Trophoblast cell (in vitro differentiated cells and primary cell): ENCODE measurements around the gene CAMK2B.
"Not testable (repeated sequence)": the region's sequence is repeated elsewhere in the genome, so short reads cannot be mapped to it uniquely, and the experiment has no call there.

Experiments
- DNase-seq, 2 donors: peaks; one replicate each; pipeline ENCODE4 v3.0.0-alpha.2; 2016
- H2AFZ ChIP-seq: 2 replicates; pipeline ENCODE4 v1.6.1; 2013; ENCODE audit warnings: low read length, moderate library complexity, mild to moderate bottlenecking; ENCODE audit not compliant: insufficient read depth, poor library complexity
- H2AK5ac ChIP-seq: 2 replicates; pipeline ENCODE4 v1.6.1; 2013; ENCODE audit warnings: mild to moderate bottlenecking, low read length
- H2BK120ac ChIP-seq: 2 replicates; pipeline ENCODE4 v1.6.1; 2013; ENCODE audit warnings: low read length, mild to moderate bottlenecking, moderate library complexity; ENCODE audit not compliant: insufficient read depth, poor library complexity
- H2BK12ac ChIP-seq: 2 replicates; pipeline ENCODE4 v1.6.1; 2013; ENCODE audit warnings: mild to moderate bottlenecking, low read length, moderate library complexity
- H2BK5ac ChIP-seq: 2 replicates; pipeline ENCODE4 v1.6.1; 2013; ENCODE audit warnings: low read length, low read depth, moderate library complexity, mild to moderate bottlenecking; ENCODE audit not compliant: poor library complexity
- H3K14ac ChIP-seq: 2 replicates; pipeline ENCODE4 v1.6.1; 2013; ENCODE audit warnings: mild to moderate bottlenecking, low read length
- H3K18ac ChIP-seq: 2 replicates; pipeline ENCODE4 v1.6.1; 2013; ENCODE audit warnings: mild to moderate bottlenecking, low read length
- H3K23ac ChIP-seq: 2 replicates; pipeline ENCODE4 v1.6.1; 2013; ENCODE audit warnings: low read length
- H3K27ac ChIP-seq: 2 replicates; pipeline ENCODE4 v1.5.1; 2013; ENCODE audit warnings: low read depth, mild to moderate bottlenecking, inconsistent platforms, low read length, moderate library complexity
- H3K27me3 ChIP-seq: 2 replicates; pipeline ENCODE4 v1.6.1; 2013; ENCODE audit warnings: inconsistent platforms, mild to moderate bottlenecking, low read length, moderate library complexity; ENCODE audit not compliant: insufficient read depth
- H3K36me3 ChIP-seq, 2 experiments: 1 replicate in 1 of 2; 2 replicates in 1 of 2; pipeline ENCODE4 v1.6.1; 2013; ENCODE audit warnings: low read length in 2 of 2, mild to moderate bottlenecking in 2 of 2, moderate library complexity in 1 of 2; ENCODE audit not compliant: insufficient read depth in 2 of 2, control insufficient read depth in 1 of 2
- H3K4ac ChIP-seq: 2 replicates; pipeline ENCODE4 v1.6.1; 2013; ENCODE audit warnings: low read depth, mild to moderate bottlenecking, low read length, moderate library complexity
- H3K4me1 ChIP-seq, 2 experiments: 1 replicate in 1 of 2; 2 replicates in 1 of 2; pipeline ENCODE4 v1.6.1; 2013; ENCODE audit warnings: low read length in 2 of 2, mild to moderate bottlenecking in 2 of 2, moderate library complexity in 1 of 2; ENCODE audit not compliant: insufficient read depth in 2 of 2, control insufficient read depth in 1 of 2
- H3K4me2 ChIP-seq: 2 replicates; pipeline ENCODE4 v1.6.1; 2013; ENCODE audit warnings: inconsistent platforms, mild to moderate bottlenecking, low read length, moderate library complexity
- H3K4me3 ChIP-seq: 2 replicates; pipeline ENCODE4 v1.5.1; 2013; ENCODE audit warnings: mild to moderate bottlenecking, low read depth, low read length, inconsistent platforms
- H3K79me1 ChIP-seq: one replicate; pipeline ENCODE4 v1.6.1; 2013; ENCODE audit warnings: low read length
- H3K79me2 ChIP-seq: 2 replicates; pipeline ENCODE4 v1.6.1; 2013; ENCODE audit warnings: low read length, mild to moderate bottlenecking; ENCODE audit not compliant: control insufficient read depth, insufficient read depth, poor library complexity
- H3K9ac ChIP-seq: 2 replicates; pipeline ENCODE4 v1.6.1; 2013; ENCODE audit warnings: mild to moderate bottlenecking, low read length
- H3K9me3 ChIP-seq: 2 replicates; pipeline ENCODE4 v1.6.1; 2013; ENCODE audit warnings: low read depth, mild to moderate bottlenecking, control low read depth, inconsistent platforms, low read length; ENCODE audit not compliant: insufficient read depth
- H4K12ac ChIP-seq: 2 replicates; pipeline ENCODE4 v1.6.1; 2013; ENCODE audit warnings: low read depth, mild to moderate bottlenecking, low read length, moderate library complexity
- H4K8ac ChIP-seq: 2 replicates; pipeline ENCODE4 v1.6.1; 2013; ENCODE audit warnings: low read depth, mild to moderate bottlenecking, low read length, moderate library complexity
- H4K91ac ChIP-seq: one replicate; pipeline ENCODE4 v1.6.1; 2013; ENCODE audit warnings: low read depth, mild to moderate bottlenecking, low read length, moderate library complexity
- WGBS: extraction: QIAGEN DNeasy Blood & Tissue Kit; methylation state at CpG from one replicate; pipeline ENCODE4 v1.1.7; 2013; ENCODE audit warnings: missing lambda C conversion rate; ENCODE audit not compliant: insufficient read length, insufficient coverage; ENCODE audit errors: extremely low coverage; 5-methylcytosine and 5-hydroxymethylcytosine counted together

The CAMK2B gene

DNA sequence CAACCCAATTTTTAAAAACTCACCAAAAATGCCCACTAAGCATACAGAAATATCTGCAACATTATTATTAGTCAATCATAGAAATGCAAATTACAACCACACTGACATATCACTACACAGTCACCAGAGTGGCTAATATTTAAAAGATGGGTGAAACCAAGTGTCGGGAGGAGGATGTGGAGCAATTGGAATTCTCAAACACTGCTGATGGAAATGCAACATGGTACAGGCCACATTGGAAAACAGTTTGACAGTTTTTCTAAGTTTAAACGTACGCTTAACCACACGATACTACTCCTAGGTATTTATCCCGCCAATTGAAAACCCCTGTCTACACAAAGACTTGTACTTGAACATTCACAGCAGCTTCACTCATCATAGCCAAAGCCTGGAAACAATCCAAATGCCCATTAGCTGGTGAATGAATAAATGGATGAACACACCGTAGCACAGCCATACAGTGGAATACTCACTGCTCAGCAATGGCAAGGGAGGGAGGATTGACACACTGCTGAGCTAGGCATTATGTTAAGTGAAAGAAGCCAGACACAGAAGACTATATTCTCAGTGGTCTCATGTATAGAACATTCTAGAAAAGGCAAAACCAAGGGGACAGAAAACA, 152.5 kb downstream of the CAMK2B start:
- no peak overlapping the region for H2AFZ ChIP-seq
- no peak overlapping the region for H2BK12ac ChIP-seq
- no peaks in the 10 kb centered on the region for H3K79me1 ChIP-seq
- H4K91ac ChIP-seq, result no peak overlapping the region
- no peak overlapping the region for H3K4ac ChIP-seq
- no peaks in the 10 kb centered on the region for H3K36me3 ChIP-seq
- H3K9me3 ChIP-seq, result peaks cover 5% of the 10 kb centered on the region
- H2BK5ac ChIP-seq, result no peak overlapping the region
- no peak overlapping the region for H4K8ac ChIP-seq
- no peak overlapping the region for H4K12ac ChIP-seq
- DNase-seq, result no peak
- no peak overlapping the region for H3K4me3 ChIP-seq
- H3K27me3 ChIP-seq, result peaks cover 2% of the 10 kb centered on the region
- H3K4me2 ChIP-seq, result no peak overlapping the region
- no peak overlapping the region for H3K27ac ChIP-seq
- H3K18ac ChIP-seq, result no peak overlapping the region
- H2BK120ac ChIP-seq, result no peak overlapping the region
- H2AK5ac ChIP-seq, result no peak overlapping the region
- no peak overlapping the region for H3K9ac ChIP-seq
- no peak overlapping the region for H3K14ac ChIP-seq
- H3K79me2 ChIP-seq, result no peaks in the 10 kb centered on the region
- no peak overlapping the region for H3K23ac ChIP-seq
- H3K4me1 ChIP-seq, result no peaks in the 10 kb centered on the region
- no CpG with 5 or more reads among the region's 6 CpGs for WGBS

DNA sequence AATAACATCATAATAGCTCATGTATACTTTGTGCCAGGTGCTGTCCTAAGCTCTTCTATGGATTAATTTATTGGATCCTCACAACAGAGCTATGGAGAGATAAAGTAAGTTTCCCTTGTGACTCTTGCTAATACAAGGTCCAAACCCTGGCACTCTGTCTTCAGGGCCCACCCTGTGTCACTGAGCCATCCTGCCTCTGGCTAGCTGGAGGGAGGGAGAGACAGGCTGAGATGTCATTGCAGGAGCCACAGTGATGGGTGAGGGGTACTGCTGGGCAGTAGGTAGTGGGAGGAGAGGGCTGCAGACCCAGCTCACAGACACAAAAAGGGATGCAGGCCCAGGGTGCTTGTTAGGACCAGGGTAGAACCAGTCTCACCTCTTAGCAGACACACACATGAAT, 153.0 kb downstream of the CAMK2B start:
- Histone ChIP-seq H3K4me3 (no peak overlapping the region), H3K4me1 (no peaks in the 10 kb centered on the region), H3K14ac (no peak overlapping the region), H3K27ac (no peak overlapping the region), H3K23ac (no peak overlapping the region), H3K9ac (no peak overlapping the region), H3K36me3 (no peaks in the 10 kb centered on the region), H4K12ac (no peak overlapping the region), H3K4ac (no peak overlapping the region), H3K18ac (no peak overlapping the region), H2BK120ac (no peak overlapping the region), H3K79me2 (no peaks in the 10 kb centered on the region), H3K9me3 (peaks cover 5% of the 10 kb centered on the region), H2BK5ac (no peak overlapping the region), H4K91ac (no peak overlapping the region), H4K8ac (no peak overlapping the region), H2AK5ac (no peak overlapping the region), H2AFZ (no peak overlapping the region), H2BK12ac (no peak overlapping the region), H3K27me3 (peaks cover 2% of the 10 kb centered on the region), H3K79me1 (no peaks in the 10 kb centered on the region), H3K4me2 (no peak overlapping the region)
- DNase-seq, result no peak

DNA sequence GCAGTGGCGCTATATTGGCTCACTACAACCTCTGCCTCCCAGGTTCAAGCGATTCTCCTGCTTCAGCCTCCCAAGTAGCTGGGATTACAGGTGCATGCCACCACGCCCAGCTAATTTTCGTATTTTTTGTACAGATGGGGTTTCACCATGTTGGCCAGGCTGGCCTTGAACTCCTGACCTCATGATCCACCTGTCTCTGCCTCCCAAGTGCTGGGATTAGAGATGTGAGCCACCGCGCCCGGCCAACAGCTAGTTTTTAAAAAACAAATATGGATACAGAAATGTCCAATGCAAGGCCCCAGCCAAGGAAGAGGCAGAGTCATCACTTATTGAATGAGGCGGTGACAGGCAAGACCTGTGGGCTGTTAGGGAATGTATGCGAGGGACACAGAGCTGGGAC, 153.5 kb downstream of the CAMK2B start:
- WGBS, result no CpG with 5 or more reads among the region's 9 CpGs
- not testable (repeated sequence) for H3K36me3 ChIP-seq, H4K91ac ChIP-seq, H3K4me2 ChIP-seq, H3K18ac ChIP-seq, H3K9ac ChIP-seq, H3K27me3 ChIP-seq, H2BK5ac ChIP-seq, DNase-seq, H4K12ac ChIP-seq, H3K79me1 ChIP-seq, H2AFZ ChIP-seq, H3K27ac ChIP-seq, H3K79me2 ChIP-seq, H3K9me3 ChIP-seq, H3K4me3 ChIP-seq, H3K14ac ChIP-seq, H2BK12ac ChIP-seq, H3K4me1 ChIP-seq, H2AK5ac ChIP-seq, H3K4ac ChIP-seq, H3K23ac ChIP-seq, H2BK120ac ChIP-seq, H4K8ac ChIP-seq

DNA sequence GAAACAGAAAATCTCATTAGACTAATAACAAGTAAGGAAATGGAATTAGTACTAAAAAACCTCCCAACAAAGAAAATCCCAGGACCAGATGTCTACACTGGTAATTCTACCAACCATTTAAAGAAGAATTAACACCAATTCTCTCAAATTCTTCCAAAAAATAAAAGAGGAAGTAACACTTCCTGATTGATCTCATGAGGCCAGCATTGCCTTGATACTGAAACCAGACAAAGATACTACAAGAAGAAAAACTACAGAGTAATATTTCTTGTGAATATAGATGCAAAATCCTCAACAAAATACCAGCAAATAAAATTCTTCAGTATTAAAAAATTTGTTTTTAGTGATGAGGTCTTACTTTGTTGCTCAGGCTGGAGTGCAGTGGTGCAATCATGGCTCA, 157.5 kb downstream of the CAMK2B start:
- Histone ChIP-seq H2AK5ac (no peak overlapping the region), H3K79me2 (no peaks in the 10 kb centered on the region), H4K12ac (no peak overlapping the region), H3K9ac (no peak overlapping the region), H2BK120ac (no peak overlapping the region), H3K23ac (no peak overlapping the region), H3K4me2 (no peak overlapping the region), H4K8ac (no peak overlapping the region), H3K18ac (no peak overlapping the region), H3K27me3 (no peaks in the 10 kb centered on the region), H3K4me3 (no peak overlapping the region), H2BK12ac (no peak overlapping the region), H3K14ac (no peak overlapping the region), H3K27ac (no peak overlapping the region), H4K91ac (no peak overlapping the region), H3K4me1 (peaks cover 3 to 8% of the 10 kb centered on the region in 2 experiments), H3K4ac (no peak overlapping the region), H2BK5ac (no peak overlapping the region), H3K79me1 (peaks cover 3% of the 10 kb centered on the region), H2AFZ (no peak overlapping the region), H3K36me3 (no peaks in the 10 kb centered on the region), H3K9me3 (peaks cover 2% of the 10 kb centered on the region)
- DNase-seq, result no peak
